Measurements from ENCODE around the gene METTL4. TPM values are rescaled to one million over a fixed set of nuclear protein-coding genes. Genes with fewer than 3 reads are reported as not detected.

METTL4 gene, protein sequence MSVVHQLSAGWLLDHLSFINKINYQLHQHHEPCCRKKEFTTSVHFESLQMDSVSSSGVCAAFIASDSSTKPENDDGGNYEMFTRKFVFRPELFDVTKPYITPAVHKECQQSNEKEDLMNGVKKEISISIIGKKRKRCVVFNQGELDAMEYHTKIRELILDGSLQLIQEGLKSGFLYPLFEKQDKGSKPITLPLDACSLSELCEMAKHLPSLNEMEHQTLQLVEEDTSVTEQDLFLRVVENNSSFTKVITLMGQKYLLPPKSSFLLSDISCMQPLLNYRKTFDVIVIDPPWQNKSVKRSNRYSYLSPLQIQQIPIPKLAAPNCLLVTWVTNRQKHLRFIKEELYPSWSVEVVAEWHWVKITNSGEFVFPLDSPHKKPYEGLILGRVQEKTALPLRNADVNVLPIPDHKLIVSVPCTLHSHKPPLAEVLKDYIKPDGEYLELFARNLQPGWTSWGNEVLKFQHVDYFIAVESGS
- total RNA-seq (1 to 10 TPM; 1.9 to 5.8 (median 2.8) TPM), polyA plus RNA-seq (1 to 10 TPM; 2.8 to 6.3 TPM)

GRCh38 chr18:2571200-2572170, at the start of gene METTL4, which contains the start of gene NDC80:
TSS of gene METTL4 (minus strand) at chr18:2571505. CDS start at chr18:2567216, 4,289 bp downstream.
TSS of gene NDC80 (plus strand) at chr18:2571557. CDS start at chr18:2572986, 1,429 bp downstream.
- H3K9me3 ChIP-seq: no peaks in the 10 kb centered on the region
- H3K36me3 ChIP-seq: peaks cover 0 to 5% (median 0%) of the 10 kb centered on the region in 3 donors
- H3K4me3 ChIP-seq: peak within 1 kb of the TSS; percentile 38 to 70 (median 58)
- peak; percentile 93 to 97 (median 96) for ATAC-seq
- H3K27me3 ChIP-seq: no peaks in the 10 kb centered on the region
- peak within 1 kb of the TSS; percentile 94 to 99 (median 95) for H3K27ac ChIP-seq
- intact Hi-C loops (cut with DNase I): no loop called here
- peaks cover 4 to 9% (median 5%) of the 10 kb centered on the region in 3 donors for H3K4me1 ChIP-seq
- TF ChIP-seq CTCF (IDR thresholded peaks at IDR 0.05): no peak
- no peak for FAIRE-seq
- peak; percentile 72 to 91 (median 84) for DNase-seq
- 0% methylated on average over 55 of the region's 55 CpGs for WGBS, 2 donors

GRCh38 chr18:2618009-2618408, 46.7 kb upstream of the METTL4 start:
- Histone ChIP-seq H3K27me3 (no peaks in the 10 kb centered on the region), H3K4me1 (no peaks in the 10 kb centered on the region), H3K27ac (no peak overlapping the region), H3K9me3 (no peaks in the 10 kb centered on the region), H3K4me3 (no peak overlapping the region), H3K36me3 (no peaks in the 10 kb centered on the region)
- no peak for TF ChIP-seq CTCF (IDR thresholded peaks at IDR 0.05)
- 89 to 90% methylated on average over 4 of the region's 4 CpGs for WGBS, 2 donors
- ATAC-seq (no peak), DNase-seq (no peak), FAIRE-seq (no peak)
- intact Hi-C loops (cut with DNase I): no loop called here

DNA sequence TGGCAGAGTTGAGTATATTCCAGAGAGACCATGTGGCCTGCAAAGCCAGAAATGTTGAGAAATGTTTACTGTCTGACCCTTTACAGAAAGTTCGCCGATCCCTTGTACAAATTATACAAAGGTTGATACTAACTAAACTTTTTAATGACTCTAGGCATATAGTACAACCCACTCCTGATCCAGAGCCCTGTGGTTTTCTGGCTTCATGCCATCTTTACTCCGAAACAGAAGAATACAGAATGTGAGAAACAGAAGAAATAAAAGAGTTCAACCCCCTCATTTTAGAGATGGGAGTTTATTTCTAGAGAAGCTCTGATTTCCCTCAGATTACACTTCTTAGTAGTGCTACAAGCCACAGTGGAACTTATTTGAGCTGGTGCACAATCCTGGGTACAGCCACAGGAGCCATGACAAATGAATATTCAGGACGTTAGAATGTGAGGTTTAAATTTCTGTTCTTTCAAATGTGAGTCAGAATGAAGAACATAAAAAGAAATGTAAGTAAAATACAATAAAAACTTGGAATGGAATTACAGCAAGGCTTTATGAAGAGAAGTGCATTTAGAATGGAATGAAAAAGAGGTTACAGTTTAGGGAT, 46.2 kb upstream of the METTL4 start:
- Histone ChIP-seq H3K27ac (no peak overlapping the region), H3K27me3 (no peaks in the 10 kb centered on the region), H3K36me3 (no peaks in the 10 kb centered on the region), H3K4me1 (no peaks in the 10 kb centered on the region), H3K4me3 (no peak overlapping the region), H3K9me3 (no peaks in the 10 kb centered on the region)
- ATAC-seq (no peak), DNase-seq (no peak), FAIRE-seq (no peak)
- 75 to 77% methylated on average over 4 of the region's 4 CpGs for WGBS, 2 donors
- intact Hi-C loops (cut with DNase I): no loop called here
- TF ChIP-seq CTCF (IDR thresholded peaks at IDR 0.05): no peak

- no peak for FAIRE-seq
- no peak overlapping the region for H3K4me3 ChIP-seq
- H3K27ac ChIP-seq: no peak overlapping the region
- no peaks in the 10 kb centered on the region for H3K4me1 ChIP-seq
- no peaks in the 10 kb centered on the region for H3K9me3 ChIP-seq
- intact Hi-C loops (cut with DNase I): no loop called here
- ATAC-seq: no peak
- 94 to 95% methylated on average over 1 of the region's 1 CpG for WGBS, 2 donors
- TF ChIP-seq CTCF (IDR thresholded peaks at IDR 0.05): no peak
- H3K36me3 ChIP-seq: no peaks in the 10 kb centered on the region
- no peaks in the 10 kb centered on the region for H3K27me3 ChIP-seq
- DNase-seq: no peak
Measured at GRCh38 chr18:2612996-2613395, 41.7 kb upstream of the METTL4 start.
